Left hindlimb (tissue), 1 donor: Measurements from ENCODE around the gene ANKMY1.

Experiments used
- DNase-seq: peaks from one replicate; pipeline ENCODE4 v3.0.0-alpha.2; 2018

The ANKMY1 gene

GRCh38 chr2:240443891-240444301 is 113.9 kb downstream of the ANKMY1 start:
- no peak for DNase-seq

GRCh38 chr2:240442891-240443715 is 114.7 kb downstream of the ANKMY1 start:
- DNase-seq, result no peak

- DNase-seq, result no peak
Observed at GRCh38 chr2:240441993-240442411, 115.8 kb downstream of the ANKMY1 start.

- no peak for DNase-seq
Observed at GRCh38 chr2:240441326-240441992, 116.3 kb downstream of the ANKMY1 start.

GRCh38 chr2:240440704-240441320 is 117.0 kb downstream of the ANKMY1 start:
- no peak for DNase-seq

- no peak for DNase-seq
Observed at GRCh38 chr2:240440251-240440650, 117.5 kb downstream of the ANKMY1 start.

- DNase-seq, result no peak
Observed at GRCh38 chr2:240439698-240440151, 118.1 kb downstream of the ANKMY1 start.

- peak; percentile 18 for DNase-seq
Observed at GRCh38 chr2:240438810-240439697, 118.7 kb downstream of the ANKMY1 start.

GRCh38 chr2:240437861-240438809 is 119.7 kb downstream of the ANKMY1 start:
- peak; percentile 80 for DNase-seq

- DNase-seq, result no peak
Observed at GRCh38 chr2:240437551-240437860, 120.3 kb downstream of the ANKMY1 start.

- DNase-seq, result peak; percentile 54
Observed at GRCh38 chr2:240436683-240437550, 120.9 kb downstream of the ANKMY1 start.

GRCh38 chr2:240435948-240436682 is 121.7 kb downstream of the ANKMY1 start:
- DNase-seq, result peak; percentile 48

- peak; percentile 87 for DNase-seq
Observed at GRCh38 chr2:240435457-240435947, 122.3 kb downstream of the ANKMY1 start, which contains the start of gene GPC1. Gene GPC1 (plus strand): TSS chr2:240435663. CDS start chr2:240435919, 256 bp downstream.

- peak; percentile 95 for DNase-seq
Observed at GRCh38 chr2:240434728-240435456, 122.9 kb downstream of the ANKMY1 start.

- peak; percentile 39 for DNase-seq
Observed at GRCh38 chr2:240433973-240434727, 123.6 kb downstream of the ANKMY1 start.

GRCh38 chr2:240432820-240433801 is 124.7 kb downstream of the ANKMY1 start:
- DNase-seq, result peak; percentile 20

- no peak for DNase-seq
Observed at GRCh38 chr2:240432430-240432819, 125.4 kb downstream of the ANKMY1 start.
